K562 (cell line): ENCODE data around the gene SMARCA1. TPM values are rescaled to one million over a fixed set of nuclear protein-coding genes. Genes with fewer than 3 reads are reported as not detected.

Experiments used
- ATAC-seq: fragments of 200-7000 bp; cut with Tn5 transposase; 3 replicates; pipeline ENCODE4 v1.9.1; 2020; ENCODE audit warnings: moderate library complexity
- BruUV-seq: library from RNA; stranded (reverse); fragments of 400-500 nt; replicated peaks from 2 replicates; lab custom pipeline; 2021; lab: Mats Ljungman, UMichigan
- CTCF ChIA-PET: fragments of 300-600 bp; formaldehyde crosslinking; extraction: SDS; loops from one replicate; lab custom pipeline; 2021; ENCODE audit warnings: low intra/inter-chr PET ratio; lab: Yijun Ruan, JAX
- POLR2A ChIA-PET: fragments of 300-600, 350-650 bp; sonication (Branson Sonifier 250); formaldehyde crosslinking; extraction: SDS; loops from one replicate; lab custom pipeline; 2021; ENCODE audit warnings: antibody characterized with exemption, inconsistent platforms; lab: Yijun Ruan, JAX
- DNase-seq, 4 experiments: peaks; one replicate each; pipeline versions ENCODE4 v3.0.0 to v3.0.0-alpha.2; 2011 to 2018; ENCODE audit warnings: low spot score in 3 of 4, mixed read lengths in 3 of 4; ENCODE audit errors: extremely low read depth in 1 of 4
- FAIRE-seq: peaks from 2 replicates; lab custom pipeline; 2011; peaks lifted over from hg19 to GRCh38; lab: Jason Lieb, UNC
- H2AFZ ChIP-seq: 2 replicates; pipeline ENCODE4 v1.6.0; 2011; ENCODE audit warnings: low read depth, low read length, control low read depth, inconsistent platforms
- H3K27ac ChIP-seq: fragments of 200-600 bp; 3 replicates; pipeline ENCODE4 v1.8.0; 2011; ENCODE audit warnings: low read depth, mild to moderate bottlenecking, control low read depth, inconsistent platforms, low read length, moderate library complexity, mixed read lengths; ENCODE audit errors: extremely low read depth
- H3K27me3 ChIP-seq, 2 experiments: fragments of 300-600 bp in 1 of 2; 2 replicates in 1 of 2; 3 replicates in 1 of 2; pipeline versions ENCODE4 v1.6.0 to v1.8.0; 2011; ENCODE audit warnings: inconsistent platforms in 2 of 2, low read length in 2 of 2, mild to moderate bottlenecking in 1 of 2, mixed read lengths in 1 of 2, moderate library complexity in 1 of 2; ENCODE audit not compliant: control insufficient read depth in 2 of 2, insufficient read depth in 2 of 2
- H3K36me3 ChIP-seq: fragments of 300-600 bp; 3 replicates; pipeline ENCODE4 v1.8.0; 2011; ENCODE audit warnings: mild to moderate bottlenecking, low read length, inconsistent platforms; ENCODE audit not compliant: control insufficient read depth, insufficient read depth
- H3K4me1 ChIP-seq, 2 experiments: fragments of 200-600 bp in 1 of 2; replicated peaks in 1 of 2; 2 replicates in 1 of 2; 3 replicates in 1 of 2; pipeline versions ENCODE4 v1.5.1 to v1.8.0; 2011; ENCODE audit warnings: inconsistent platforms in 2 of 2, low read length in 2 of 2, mild to moderate bottlenecking in 1 of 2, mixed read lengths in 1 of 2, moderate library complexity in 1 of 2; ENCODE audit not compliant: control insufficient read depth in 2 of 2, insufficient read depth in 2 of 2
- H3K4me2 ChIP-seq: 2 replicates; pipeline ENCODE4 v1.6.1; 2011; ENCODE audit warnings: low read length, control low read depth, inconsistent platforms, mixed read lengths; ENCODE audit not compliant: insufficient read depth
- H3K4me3 ChIP-seq: fragments of 200-600 bp; sonication (generic), shearing (Covaris generic); 2 replicates; pipeline ENCODE4 v1.5.1; 2016; ENCODE audit warnings: control low read depth, inconsistent platforms
- H3K79me2 ChIP-seq: fragments of 200-600 bp; 3 replicates; pipeline ENCODE4 v1.8.0; 2011; ENCODE audit warnings: low read length, inconsistent platforms; ENCODE audit not compliant: control insufficient read depth, insufficient read depth
- H3K9ac ChIP-seq, 2 experiments: 2 replicates each; pipeline versions ENCODE4 v1.6.0 to v1.6.1; 2011; ENCODE audit warnings: low read depth in 2 of 2, low read length in 2 of 2, control low read depth in 1 of 2, inconsistent platforms in 1 of 2, mild to moderate bottlenecking in 1 of 2, mixed read lengths in 1 of 2; ENCODE audit not compliant: insufficient read depth in 1 of 2
- H3K9me1 ChIP-seq: one replicate; pipeline ENCODE4 v1.6.0; 2011; ENCODE audit warnings: inconsistent platforms, mild to moderate bottlenecking, low read length, moderate library complexity; ENCODE audit not compliant: control insufficient read depth, insufficient read depth
- H3K9me3 ChIP-seq: replicated peaks from 2 replicates; pipeline ENCODE4 v1.5.1; 2011; ENCODE audit warnings: low read depth, low read length, inconsistent platforms; ENCODE audit not compliant: control insufficient read depth, insufficient read depth
- H4K20me1 ChIP-seq: replicated peaks from 2 replicates; pipeline ENCODE4 v1.6.1; 2011; ENCODE audit warnings: low read length, inconsistent platforms, mixed read lengths; ENCODE audit not compliant: control insufficient read depth, insufficient read depth
- ASH1L ChIP-seq: fragments of 450-650 bp; IDR thresholded peaks from 2 replicates; pipeline ENCODE4 v1.6.1; 2018; ENCODE audit warnings: borderline replicate concordance, mild to moderate bottlenecking, low read depth; ENCODE audit not compliant: partially characterized antibody
- CHD1 ChIP-seq: fragments of 200-600 bp; sonication (generic); IDR thresholded peaks from one replicate; pipeline ENCODE4 v1.6.1; 2012; ENCODE audit warnings: mild to moderate bottlenecking, moderate library complexity, low read length, inconsistent platforms
- CREB1 ChIP-seq, 2 experiments: sonication (generic) in 1 of 2; formaldehyde crosslinking in 1 of 2; IDR thresholded peaks; 2 replicates each; pipeline versions ENCODE4 v1.6.1 to v1.8.0; 2012 to 2022; ENCODE audit warnings: inconsistent platforms in 1 of 2, mild to moderate bottlenecking in 1 of 2, missing genetic modification reagents in 1 of 2, moderate library complexity in 1 of 2
- DMBX1 ChIP-seq: fragments of 250-450 bp; sonication (Bioruptor Pico); IDR thresholded peaks from 2 replicates; pipeline ENCODE4 v1.8.0; 2022; ENCODE audit warnings: inconsistent platforms, mild to moderate bottlenecking, moderate library complexity, borderline replicate concordance
- NCOR1 ChIP-seq: fragments of 450-650 bp; IDR thresholded peaks from 2 replicates; pipeline ENCODE4 v1.6.1; 2016; ENCODE audit warnings: mild to moderate bottlenecking, moderate library complexity
- NR4A1 ChIP-seq, 2 experiments: fragments of 250-450 bp in 1 of 2; fragments of 450-650 bp in 1 of 2; sonication (Bioruptor Pico) in 1 of 2; IDR thresholded peaks; 2 replicates each; pipeline versions ENCODE4 v1.4.0 to v1.6.1; 2016 to 2020; ENCODE audit warnings: mild to moderate bottlenecking in 2 of 2, missing compliant biosample characterization in 1 of 2, missing genetic modification characterization in 1 of 2, moderate library complexity in 1 of 2
- RBM14 ChIP-seq: fragments of 200-400 bp; formaldehyde crosslinking; IDR thresholded peaks from 2 replicates; pipeline ENCODE4 v1.6.1; 2018; ENCODE audit warnings: low read depth, mild to moderate bottlenecking, low read length, moderate library complexity, borderline replicate concordance; ENCODE audit not compliant: insufficient read depth
- ZNF280B ChIP-seq: fragments of 250-450 bp; sonication (Bioruptor Pico); IDR thresholded peaks from 2 replicates; pipeline ENCODE4 v1.5.1; 2021; ENCODE audit warnings: mild to moderate bottlenecking
- ZNF324 ChIP-seq: fragments of 250-450 bp; sonication (Bioruptor Pico); IDR thresholded peaks from 2 replicates; pipeline ENCODE4 v1.4.0; 2020; ENCODE audit warnings: mild to moderate bottlenecking
- ZNF551 ChIP-seq: fragments of 250-450 bp; sonication (Bioruptor Pico); IDR thresholded peaks from 2 replicates; pipeline ENCODE4 v1.5.0; 2021; ENCODE audit warnings: mild to moderate bottlenecking, moderate library complexity
- WGBS: fragments of 100-300 bp; shearing (Covaris generic); methylation state at CpG from one replicate; pipeline ENCODE4 v1.1.6; 2016; ENCODE audit warnings: low coverage, mixed read lengths; ENCODE audit not compliant: insufficient coverage; ENCODE audit errors: missing lambda C conversion rate; 5-methylcytosine and 5-hydroxymethylcytosine counted together
- in situ Hi-C: fragments of 300-500 bp; cut with MboI; formaldehyde crosslinking; loops from 4 replicates; pipeline ENCODE4 v1.15.0; 2018; ENCODE audit warnings: inconsistent platforms, mixed read lengths
- intact Hi-C: fragments of 100-400 bp; cut with micrococcal nuclease; formaldehyde crosslinking; loops from 2 replicates; pipeline ENCODE4 v1.14.2; 2022
- polyA plus RNA-seq, 8 experiments: library from polyadenylated mRNA; depleted of rRNA in 4 of 8; stranded (reverse) in 5 of 8; unstranded in 3 of 8; fragments of >200 nt; fragmentation: Nextera tagmentation in 2 of 8; fragmentation: Illumina TruSeq in 1 of 8; extraction: Ambion mirVana in 2 of 8; extraction: Trizol in 1 of 8; gene quantifications; 2 replicates each; pipeline versions ENCODE4 v1.2.1 to v1.2.3, GENCODE V29; 2011 to 2014; ENCODE audit warnings: inconsistent platforms in 1 of 8, missing spikeins in 1 of 8
- total RNA-seq, 7 experiments: library from RNA; depleted of rRNA in 6 of 7; stranded (reverse); fragments of >200 nt in 6 of 7; fragmentation: Illumina TruSeq in 2 of 7; extraction: Trizol in 2 of 7; gene quantifications; 2 replicates each; pipeline versions ENCODE4 v1.2.1 to v1.2.3, GENCODE V29; 2011 to 2021; ENCODE audit warnings: low replicate concordance in 1 of 7
- TF ChIP-seq, protein P1 (sequence below): sonication (generic); IDR thresholded peaks from 2 replicates; pipeline ENCODE4 v1.6.1; 2016

SMARCA1 gene
- total and polyA plus RNA-seq, 9 of the 15 experiments (the other 6 are each of a cell fraction or from before 2014, with no cell fraction given), result 0.42 to 3.0 (median 2.0) TPM

GRCh38 chrX:129559783-129560182, 36.5 kb upstream of the SMARCA1 start:
- H4K20me1 ChIP-seq, result no peaks in the 10 kb centered on the region
- no TSS peak for BruUV-seq
- ATAC-seq (no peak), DNase-seq (no peak), FAIRE-seq (no peak)
- peaks cover 71% of the 10 kb centered on the region for H3K36me3 ChIP-seq
- no peak overlapping the region for H3K4me3 ChIP-seq
- no peaks in the 10 kb centered on the region for H3K27me3 ChIP-seq
- H3K9me1 ChIP-seq, result no peaks in the 10 kb centered on the region
- ChIA-PET POLR2A (interaction anchor here (0.6 kb wide), 1 partner anchor 38 kb away, joined by 3 read pairs; no protein-coding TSS in a partner anchor), CTCF (no interaction called here)
- no peaks in the 10 kb centered on the region for H3K9me3 ChIP-seq
- H3K27ac ChIP-seq, result no peak overlapping the region
- WGBS, result 100% methylated on average over 1 of the region's 1 CpG
- intact Hi-C loops (no loop called here), in situ Hi-C loops (no loop called here)
- H3K4me1 ChIP-seq, result peaks cover 0 to 11% of the 10 kb centered on the region in 2 experiments; a peak in 2 of 5 replicates
- no peak overlapping the region for H2AFZ ChIP-seq
- TF ChIP-seq NR4A1 (CRISPR knock-in tag; IDR thresholded peaks at IDR 0.05) (no peak), NR4A1 (tag; IDR thresholded peaks at IDR 0.05) (no peak), CHD1 (no peak), NCOR1 (no peak), ZNF280B (CRISPR knock-in tag) (no peak), ZNF551 (CRISPR knock-in tag) (no peak), ZNF324 (no peak), CREB1 (IDR thresholded peaks at IDR 0.05) (no peak), CREB1 (CRISPR knock-in tag; IDR thresholded peaks at IDR 0.05) (no peak), ASH1L (no peak), DMBX1 (no peak), RBM14 (no peak)
- TF ChIP-seq, protein P1, sequence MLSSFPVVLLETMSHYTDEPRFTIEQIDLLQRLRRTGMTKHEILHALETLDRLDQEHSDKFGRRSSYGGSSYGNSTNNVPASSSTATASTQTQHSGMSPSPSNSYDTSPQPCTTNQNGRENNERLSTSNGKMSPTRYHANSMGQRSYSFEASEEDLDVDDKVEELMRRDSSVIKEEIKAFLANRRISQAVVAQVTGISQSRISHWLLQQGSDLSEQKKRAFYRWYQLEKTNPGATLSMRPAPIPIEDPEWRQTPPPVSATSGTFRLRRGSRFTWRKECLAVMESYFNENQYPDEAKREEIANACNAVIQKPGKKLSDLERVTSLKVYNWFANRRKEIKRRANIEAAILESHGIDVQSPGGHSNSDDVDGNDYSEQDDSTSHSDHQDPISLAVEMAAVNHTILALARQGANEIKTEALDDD, result no peak
- no peak overlapping the region for H3K4me2 ChIP-seq
- H3K79me2 ChIP-seq, result no peaks in the 10 kb centered on the region
- H3K9ac ChIP-seq, result no peak overlapping the region
